Neural progenitor cell (in vitro differentiated cells): Measurements from ENCODE around the gene HOXA11. TPM values are rescaled to one million over a fixed set of nuclear protein-coding genes. Genes with fewer than 3 reads are reported as not detected.

Source experiments
- DNase-seq: peaks from one replicate; pipeline ENCODE4 v3.0.0-alpha.2; 2016; ENCODE audit warnings: low spot score
- H2AFZ ChIP-seq: fragments of 200-600 bp; sonication (generic); replicated peaks from 2 replicates; pipeline ENCODE4 v1.6.1; 2016; ENCODE audit warnings: antibody characterized with exemption
- H3F3A ChIP-seq: fragments of 200-600 bp; sonication (generic); 2 replicates; pipeline ENCODE4 v1.6.1; 2016; ENCODE audit warnings: antibody characterized with exemption, low read depth
- H3K27ac ChIP-seq: fragments of 200-600 bp; sonication (generic); 2 replicates; pipeline ENCODE4 v1.5.1; 2016; ENCODE audit warnings: mild to moderate bottlenecking
- H3K27me3 ChIP-seq: fragments of 200-600 bp; sonication (generic); 2 replicates; pipeline ENCODE4 v1.6.1; 2016; ENCODE audit warnings: mild to moderate bottlenecking, moderate library complexity
- H3K36me3 ChIP-seq: fragments of 200-600 bp; sonication (generic); 2 replicates; pipeline ENCODE4 v1.5.1; 2016
- H3K4me1 ChIP-seq: fragments of 200-600 bp; sonication (generic); 2 replicates; pipeline ENCODE4 v1.6.1; 2016; ENCODE audit warnings: mixed run types
- H3K4me2 ChIP-seq: fragments of 200-600 bp; sonication (generic); 2 replicates; pipeline ENCODE4 v1.6.1; 2016
- H3K4me3 ChIP-seq: fragments of 200-600 bp; sonication (generic); 2 replicates; pipeline ENCODE4 v1.5.1; 2016
- H3K79me2 ChIP-seq: fragments of 200-600 bp; sonication (generic); 2 replicates; pipeline ENCODE4 v1.6.1; 2016; ENCODE audit warnings: low read depth
- H3K9ac ChIP-seq: fragments of 200-600 bp; sonication (generic); 2 replicates; pipeline ENCODE4 v1.6.1; 2016
- H3K9me3 ChIP-seq: fragments of 200-600 bp; sonication (generic); 2 replicates; pipeline ENCODE4 v1.5.1; 2016; ENCODE audit warnings: low read depth
- H4K20me1 ChIP-seq: fragments of 200-600 bp; sonication (generic); 2 replicates; pipeline ENCODE4 v1.6.1; 2016; ENCODE audit warnings: low read depth
- H3K27ac Mint-ChIP-seq: 3 replicates; pipeline ENCODE4 v1.8.0; 2021; ENCODE audit warnings: mixed read lengths
- H3K27me3 Mint-ChIP-seq: 2 replicates; pipeline ENCODE4 v1.8.0; 2022; ENCODE audit warnings: low read depth, mild to moderate bottlenecking, inconsistent platforms, moderate library complexity, mixed read lengths; ENCODE audit not compliant: insufficient read depth
- H3K36me3 Mint-ChIP-seq: 3 replicates; pipeline ENCODE4 v1.8.0; 2021; ENCODE audit warnings: mixed read lengths
- H3K4me1 Mint-ChIP-seq: 3 replicates; pipeline ENCODE4 v1.8.0; 2021; ENCODE audit warnings: mixed read lengths
- H3K4me3 Mint-ChIP-seq: 3 replicates; pipeline ENCODE4 v1.8.0; 2021; ENCODE audit warnings: mild to moderate bottlenecking, moderate library complexity, mixed read lengths
- H3K9me3 Mint-ChIP-seq: 3 replicates; pipeline ENCODE4 v1.8.0; 2020; ENCODE audit warnings: mixed read lengths
- CTCF ChIP-seq: fragments of 200-600 bp; sonication (generic); IDR thresholded peaks from 2 replicates; pipeline ENCODE4 v1.5.1; 2017; ENCODE audit warnings: antibody characterized with exemption, mild to moderate bottlenecking
- EZH2 ChIP-seq: fragments of 200-600 bp; sonication (generic); IDR thresholded peaks from 2 replicates; pipeline ENCODE4 v1.6.1; 2017; ENCODE audit warnings: antibody characterized with exemption, mild to moderate bottlenecking, moderate library complexity
- EZH2phosphoT487 ChIP-seq: fragments of 200-600 bp; sonication (generic); IDR thresholded peaks from 2 replicates; pipeline ENCODE4 v1.6.1; 2017; ENCODE audit warnings: antibody characterized with exemption
- total RNA-seq: library from RNA; depleted of rRNA; stranded (reverse); fragments of >200 nt; gene quantifications from 2 replicates; pipeline ENCODE4 v1.2.3, GENCODE V29; 2015; ENCODE audit warnings: low replicate concordance

HOXA11 gene
- total RNA-seq, 1 donor from 2014 or later, result not detected

DNA sequence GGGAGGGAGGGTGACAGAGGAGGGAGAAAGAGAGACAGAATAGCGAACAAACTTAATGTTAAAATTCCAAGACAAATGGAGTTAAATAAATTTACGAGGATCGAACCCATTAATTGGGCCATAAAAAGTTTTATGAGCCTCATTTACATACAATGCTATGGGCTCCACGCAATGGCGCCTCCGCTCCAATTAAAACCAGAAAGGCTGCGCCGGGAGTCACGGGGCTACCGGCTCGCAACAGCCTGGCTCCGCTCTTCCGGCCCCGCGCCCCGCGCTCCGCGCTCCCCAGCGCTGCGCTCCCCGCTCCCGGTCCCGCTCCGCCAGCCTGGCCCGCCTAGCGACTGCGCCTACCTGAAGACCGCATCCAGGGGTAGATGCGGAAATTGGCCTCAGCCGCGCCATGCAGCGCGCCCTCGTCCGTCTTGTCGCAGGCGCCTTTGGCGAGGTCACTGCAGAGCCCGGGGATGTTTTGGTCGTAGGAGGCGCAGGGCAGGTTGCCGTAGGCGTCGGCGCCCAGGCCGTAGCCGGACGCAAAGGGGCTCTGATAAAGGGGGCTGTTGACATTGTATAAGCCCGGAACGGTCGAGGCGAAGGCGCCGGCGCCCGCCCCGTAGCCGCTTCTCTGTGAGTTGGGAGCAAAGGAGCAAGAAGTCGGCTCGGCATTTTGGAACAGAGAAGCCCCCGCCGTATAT, 29.1 kb downstream of the HOXA11 start:
- Histone ChIP-seq H3K9ac (no peak overlapping the region), H3K4me3 (peak overlapping the region; percentile 18), H3K36me3 (no peaks in the 10 kb centered on the region), H3K4me1 (no peaks in the 10 kb centered on the region), H3K9me3 (no peaks in the 10 kb centered on the region), H3K27me3 (peaks cover 100% of the 10 kb centered on the region), H3K79me2 (no peaks in the 10 kb centered on the region), H4K20me1 (peaks cover 74% of the 10 kb centered on the region), H3K4me2 (peak overlapping the region; percentile 53), H3K27ac (no peak overlapping the region), H2AFZ (no peak overlapping the region), H3F3A (no peaks in the 10 kb centered on the region)
- no peak overlapping the region for H3K27ac Mint-ChIP-seq
- peaks cover 23% of the 10 kb centered on the region for H3K9me3 Mint-ChIP-seq
- DNase-seq, result peak; percentile 47
- peak overlapping the region; percentile 68 for H3K4me3 Mint-ChIP-seq
- peaks cover 4% of the 10 kb centered on the region for H3K36me3 Mint-ChIP-seq
- peaks cover 93% of the 10 kb centered on the region for H3K27me3 Mint-ChIP-seq
- TF ChIP-seq EZH2, result peak; percentile 96
- peak; percentile 96 for TF ChIP-seq EZH2phosphoT487
- TF ChIP-seq CTCF, result no peak
- peaks cover 10% of the 10 kb centered on the region for H3K4me1 Mint-ChIP-seq

DNA sequence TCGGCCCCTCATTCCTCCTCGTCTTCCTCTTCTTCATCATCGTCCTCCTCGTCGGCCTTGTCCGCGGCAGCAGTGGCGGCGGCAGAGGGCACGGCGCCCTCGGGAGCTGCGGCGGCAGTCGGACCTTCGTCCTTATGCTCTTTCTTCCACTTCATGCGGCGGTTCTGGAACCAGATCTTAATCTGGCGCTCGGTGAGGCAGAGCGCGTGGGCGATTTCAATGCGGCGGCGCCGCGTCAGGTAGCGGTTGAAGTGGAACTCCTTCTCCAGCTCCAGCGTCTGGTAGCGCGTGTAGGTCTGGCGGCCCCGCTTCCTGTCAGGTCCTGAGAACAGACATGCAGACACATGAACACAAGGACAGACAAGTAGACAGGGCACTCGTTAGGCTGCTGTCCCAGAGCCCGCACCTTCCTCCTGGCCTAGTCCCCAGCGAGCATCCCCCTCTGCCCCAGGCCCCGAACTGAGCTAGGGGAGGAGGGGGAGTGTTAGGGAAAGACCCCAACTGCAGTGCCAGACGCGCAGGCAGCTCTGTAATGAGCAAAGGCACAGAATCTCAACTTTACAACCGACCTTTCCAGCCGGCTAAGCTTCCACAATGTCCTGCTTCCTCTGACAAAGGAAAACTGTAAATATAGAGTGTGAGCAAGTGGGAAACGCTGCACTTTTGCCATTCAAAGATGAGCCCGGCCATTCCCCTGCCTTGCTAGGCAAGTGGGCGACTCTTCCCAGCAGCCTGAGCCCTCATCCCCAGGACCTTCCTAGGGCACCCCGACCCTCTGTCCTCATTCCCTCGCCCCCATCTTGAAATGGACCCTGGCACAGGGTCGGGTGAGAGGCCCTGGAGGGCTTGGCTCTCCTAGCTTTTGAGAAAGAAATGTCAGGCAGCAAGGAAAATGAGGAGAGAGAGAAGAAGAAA, 29.9 kb downstream of the HOXA11 start:
- Histone ChIP-seq H3K4me1 (no peaks in the 10 kb centered on the region), H3K27me3 (peaks cover 100% of the 10 kb centered on the region), H3K79me2 (no peaks in the 10 kb centered on the region), H3K9ac (no peak overlapping the region), H3F3A (no peaks in the 10 kb centered on the region), H3K9me3 (no peaks in the 10 kb centered on the region), H4K20me1 (peaks cover 74% of the 10 kb centered on the region), H3K4me2 (no peak overlapping the region), H3K4me3 (no peak overlapping the region), H3K36me3 (no peaks in the 10 kb centered on the region), H2AFZ (no peak overlapping the region), H3K27ac (no peak overlapping the region)
- peaks cover 10% of the 10 kb centered on the region for H3K4me1 Mint-ChIP-seq
- no peak overlapping the region for H3K4me3 Mint-ChIP-seq
- H3K27me3 Mint-ChIP-seq, result peaks cover 95% of the 10 kb centered on the region
- H3K36me3 Mint-ChIP-seq, result peaks cover 4% of the 10 kb centered on the region
- DNase-seq, result no peak
- peaks cover 23% of the 10 kb centered on the region for H3K9me3 Mint-ChIP-seq
- no peak overlapping the region for H3K27ac Mint-ChIP-seq
- peak; percentile 97 for TF ChIP-seq EZH2
- TF ChIP-seq CTCF, result no peak
- TF ChIP-seq EZH2phosphoT487, result peak; percentile 92

GRCh38 chr7:27154369-27154768, 30.7 kb downstream of the HOXA11 start:
- no peak overlapping the region for H3K27ac Mint-ChIP-seq

More at GRCh38 chr7:27154369-27154768, 30.7 kb downstream of the HOXA11 start:
- H3K27ac ChIP-seq, result no peak overlapping the region
- H3K4me1 ChIP-seq, result no peaks in the 10 kb centered on the region
- no peaks in the 10 kb centered on the region for H3K79me2 ChIP-seq
- no peaks in the 10 kb centered on the region for H3F3A ChIP-seq
- Mint-ChIP-seq H3K4me1 (peaks cover 10% of the 10 kb centered on the region), H3K36me3 (peaks cover 4% of the 10 kb centered on the region), H3K9me3 (peaks cover 23% of the 10 kb centered on the region), H3K4me3 (no peak overlapping the region), H3K27me3 (peaks cover 95% of the 10 kb centered on the region)
- no peak overlapping the region for H3K4me2 ChIP-seq
- no peak for DNase-seq
- peaks cover 100% of the 10 kb centered on the region for H3K27me3 ChIP-seq
- H2AFZ ChIP-seq, result no peak overlapping the region
- no peaks in the 10 kb centered on the region for H3K36me3 ChIP-seq
- TF ChIP-seq EZH2, result no peak
- TF ChIP-seq CTCF, result no peak
- no peak for TF ChIP-seq EZH2phosphoT487
- no peak overlapping the region for H3K9ac ChIP-seq
- H3K9me3 ChIP-seq, result no peaks in the 10 kb centered on the region
- no peak overlapping the region for H3K4me3 ChIP-seq
- H4K20me1 ChIP-seq, result peaks cover 79% of the 10 kb centered on the region
